GM12864 (cell line): ENCODE data around the gene TMEM238L.

Experiments
- DNase-seq: peaks from one replicate; pipeline ENCODE4 v3.0.0-alpha.2; 2011; ENCODE audit warnings: low read depth
- H3K4me3 ChIP-seq: 2 replicates; pipeline ENCODE4 v1.5.1; 2011; ENCODE audit warnings: mild to moderate bottlenecking, low read depth, low read length, control low read depth
- TF ChIP-seq, protein P1 (sequence below): IDR thresholded peaks from 2 replicates; pipeline ENCODE4 v1.5.1; 2011; ENCODE audit warnings: low read depth, mild to moderate bottlenecking, moderate library complexity, low read length, control low read depth, inconsistent platforms; ENCODE audit errors: missing control alignments

Gene TMEM238L

DNA sequence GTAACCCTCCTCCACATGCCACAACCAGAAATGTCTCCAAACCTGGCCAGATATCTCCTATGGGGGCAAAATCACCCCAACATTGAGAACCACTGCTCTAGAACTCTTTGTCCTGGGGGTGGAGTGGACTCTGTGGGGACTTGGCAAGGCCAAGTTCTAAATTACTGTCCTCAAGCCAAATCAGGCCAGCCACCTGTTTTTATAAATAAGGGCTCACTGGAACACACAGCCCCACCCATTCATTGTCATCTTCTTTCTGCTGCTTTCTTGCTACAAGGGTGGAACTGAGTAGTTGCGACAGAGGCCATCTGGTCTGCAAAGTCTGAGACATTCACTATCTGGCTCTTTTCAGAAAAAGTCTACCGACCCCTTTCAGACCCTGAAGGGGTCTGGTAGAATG lies 47.3 kb downstream of the TMEM238L start:
- TF ChIP-seq, protein P1, sequence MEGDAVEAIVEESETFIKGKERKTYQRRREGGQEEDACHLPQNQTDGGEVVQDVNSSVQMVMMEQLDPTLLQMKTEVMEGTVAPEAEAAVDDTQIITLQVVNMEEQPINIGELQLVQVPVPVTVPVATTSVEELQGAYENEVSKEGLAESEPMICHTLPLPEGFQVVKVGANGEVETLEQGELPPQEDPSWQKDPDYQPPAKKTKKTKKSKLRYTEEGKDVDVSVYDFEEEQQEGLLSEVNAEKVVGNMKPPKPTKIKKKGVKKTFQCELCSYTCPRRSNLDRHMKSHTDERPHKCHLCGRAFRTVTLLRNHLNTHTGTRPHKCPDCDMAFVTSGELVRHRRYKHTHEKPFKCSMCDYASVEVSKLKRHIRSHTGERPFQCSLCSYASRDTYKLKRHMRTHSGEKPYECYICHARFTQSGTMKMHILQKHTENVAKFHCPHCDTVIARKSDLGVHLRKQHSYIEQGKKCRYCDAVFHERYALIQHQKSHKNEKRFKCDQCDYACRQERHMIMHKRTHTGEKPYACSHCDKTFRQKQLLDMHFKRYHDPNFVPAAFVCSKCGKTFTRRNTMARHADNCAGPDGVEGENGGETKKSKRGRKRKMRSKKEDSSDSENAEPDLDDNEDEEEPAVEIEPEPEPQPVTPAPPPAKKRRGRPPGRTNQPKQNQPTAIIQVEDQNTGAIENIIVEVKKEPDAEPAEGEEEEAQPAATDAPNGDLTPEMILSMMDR, result no peak
- no peak for DNase-seq
- no peak overlapping the region for H3K4me3 ChIP-seq

DNA sequence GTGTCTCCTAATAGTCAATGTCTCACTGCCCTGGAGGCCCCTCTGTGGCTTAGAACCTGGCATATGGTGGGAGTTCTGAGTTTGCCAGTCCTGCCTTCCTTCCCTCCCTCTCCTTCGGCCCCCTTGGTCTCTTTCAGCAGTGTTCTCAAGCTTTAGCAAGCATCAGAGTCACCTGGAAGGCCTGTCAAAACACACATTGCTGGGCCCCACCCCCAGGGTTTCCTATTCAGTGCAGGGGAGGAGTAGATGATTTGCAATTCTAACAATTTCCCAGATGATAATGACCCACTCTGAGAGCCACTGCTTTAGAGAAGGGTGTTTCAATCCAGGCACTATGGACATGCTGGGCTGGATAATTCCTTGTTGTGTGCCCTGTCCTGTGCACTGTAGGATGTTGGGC lies 47.7 kb downstream of the TMEM238L start:
- TF ChIP-seq, protein P1, result no peak
- H3K4me3 ChIP-seq, result no peak overlapping the region

GRCh38 chr17:10755592-10756127 lies 48.2 kb downstream of the TMEM238L start:
- TF ChIP-seq, protein P1, result no peak
- no peak for DNase-seq
- H3K4me3 ChIP-seq, result no peak overlapping the region

More for the DNA sequence above, 47.7 kb downstream of the TMEM238L start:
- DNase-seq, result no peak

DNA sequence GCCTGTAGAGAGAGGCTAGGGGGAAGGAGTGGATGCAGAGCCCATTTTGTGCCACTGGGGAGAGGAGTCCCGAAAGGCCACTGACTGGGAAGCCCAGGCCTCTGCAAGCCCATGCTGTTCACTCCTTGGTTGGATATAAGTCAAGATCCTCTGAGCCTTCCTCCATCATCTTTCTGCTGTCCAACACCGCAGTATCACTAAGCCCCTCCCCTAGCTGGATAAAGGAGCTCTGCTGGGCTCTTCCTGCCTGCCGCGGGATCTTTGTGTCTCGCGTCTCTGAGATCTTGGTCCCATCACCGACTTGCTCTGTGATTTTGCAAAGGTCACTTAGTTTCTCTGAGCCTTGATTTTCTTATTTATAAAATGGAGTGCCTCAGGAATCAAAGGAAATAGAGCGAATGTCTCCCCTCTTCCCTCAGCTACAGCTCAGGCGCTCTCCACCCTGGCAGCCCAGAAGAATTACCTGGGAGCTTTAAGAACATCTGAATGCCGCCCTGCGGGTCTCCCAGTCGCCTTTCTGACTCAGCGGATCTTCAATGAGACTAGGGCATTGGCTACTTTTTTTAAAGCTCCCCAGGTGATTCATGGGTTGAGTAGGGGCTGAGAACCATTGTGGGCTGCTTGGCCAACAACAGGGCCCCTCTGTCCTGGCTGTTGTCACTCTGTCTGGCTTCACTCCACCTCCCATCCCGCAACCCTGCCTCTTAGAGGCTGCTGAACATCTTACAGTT lies 48.9 kb downstream of the TMEM238L start:
- H3K4me3 ChIP-seq, result no peak overlapping the region
- TF ChIP-seq, protein P1, result no peak
- DNase-seq, result no peak

- DNase-seq, result no peak
- H3K4me3 ChIP-seq, result no peak overlapping the region
- TF ChIP-seq, protein P1, result peak; percentile 65
Measured at GRCh38 chr17:10754109-10754508, 49.8 kb downstream of the TMEM238L start.

DNA sequence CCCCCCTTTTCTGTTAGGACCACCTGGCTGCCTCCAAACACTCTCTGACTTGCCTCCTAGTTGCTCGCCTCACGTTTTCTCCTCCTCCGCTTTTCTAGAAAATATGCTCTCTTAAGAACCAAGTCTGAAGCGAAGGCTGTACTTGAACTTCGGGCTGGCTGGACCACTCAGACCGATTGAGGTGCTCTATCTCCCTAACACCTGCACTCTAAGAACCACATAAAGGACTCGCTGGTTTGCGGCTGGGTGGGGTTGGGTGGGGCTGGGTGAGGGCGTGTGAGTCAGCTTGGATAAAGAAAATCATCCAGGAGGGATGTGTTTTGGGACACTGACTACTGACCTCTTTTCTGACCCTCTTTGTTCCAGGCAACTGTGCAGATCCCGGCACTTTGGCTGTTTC lies 51.2 kb downstream of the TMEM238L start:
- TF ChIP-seq, protein P1, result no peak
- no peak for DNase-seq
- no peak overlapping the region for H3K4me3 ChIP-seq

- DNase-seq, result no peak
- TF ChIP-seq, protein P1, result no peak
- no peak overlapping the region for H3K4me3 ChIP-seq
Measured at GRCh38 chr17:10751563-10751962, 52.3 kb downstream of the TMEM238L start.
